ENCODE data around the gene ANGPTL2.
"Not testable (repeated sequence)": the region's sequence is repeated elsewhere in the genome, so short reads cannot be mapped to it uniquely, and the experiment has no call there.

Gene ANGPTL2

DNA sequence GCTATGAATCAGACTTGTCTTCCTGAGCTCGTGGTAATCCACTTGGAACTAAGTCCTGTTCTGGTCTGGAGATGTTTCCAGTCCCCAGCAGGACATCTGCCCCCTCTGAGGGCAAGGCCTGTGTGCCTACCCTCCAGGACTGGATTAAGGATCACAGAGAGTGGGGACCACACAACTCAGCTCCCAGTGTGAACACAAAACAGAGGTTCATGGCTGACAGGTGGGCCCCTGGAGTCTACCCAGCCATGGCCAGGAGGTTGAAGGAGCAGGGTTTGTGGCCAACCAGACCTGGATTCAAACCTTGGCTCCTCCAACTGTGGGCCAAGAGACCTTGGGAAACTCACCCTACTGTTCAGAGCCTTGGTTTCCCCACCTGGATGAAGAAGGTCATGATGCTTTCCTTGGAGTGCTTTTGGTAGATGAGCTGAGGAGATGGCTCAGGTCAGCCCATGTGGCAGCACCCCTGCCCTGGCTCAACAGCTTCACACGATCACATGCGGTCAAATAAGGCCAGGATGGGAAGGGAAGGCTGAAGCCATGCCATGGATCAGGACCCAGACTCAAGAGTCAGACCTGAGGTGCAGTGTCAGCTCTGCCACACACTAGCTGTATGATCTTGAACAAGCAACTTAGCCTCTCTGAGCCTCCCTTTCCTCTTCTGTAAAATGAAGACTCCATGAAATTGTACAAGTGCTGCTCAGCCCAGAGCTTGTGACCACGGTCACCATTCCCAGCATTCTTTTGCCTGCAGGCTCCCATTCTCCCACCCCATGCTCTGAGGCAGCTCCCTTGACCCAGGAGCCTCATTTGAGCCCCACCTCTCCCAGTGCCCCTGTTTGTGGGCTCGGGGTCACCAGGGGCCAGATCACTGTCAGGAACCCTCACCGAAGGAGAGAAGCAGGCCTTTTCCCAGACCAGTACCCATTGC lies 27.3 kb upstream of the ANGPTL2 start:
- no peak overlapping the region for H3K4me3 ChIP-seq (ENCODE audit: low read depth, low read length)
- no peak for DNase-seq (ENCODE audit: low read depth, low spot score)
- ChIA-PET CTCF (interaction anchor here (1.0 to 2.3 kb wide), 2 partner anchors 13 to 184 kb away, joined by 3 to 9 read pairs; no protein-coding TSS in a partner anchor), POLR2A (interaction anchor here (0.7 kb wide), 1 partner anchor 302 kb away, joined by 4 read pairs; the partner anchor contains the start of genes LRSAM1 and RPL12)
- TF ChIP-seq, protein P1, sequence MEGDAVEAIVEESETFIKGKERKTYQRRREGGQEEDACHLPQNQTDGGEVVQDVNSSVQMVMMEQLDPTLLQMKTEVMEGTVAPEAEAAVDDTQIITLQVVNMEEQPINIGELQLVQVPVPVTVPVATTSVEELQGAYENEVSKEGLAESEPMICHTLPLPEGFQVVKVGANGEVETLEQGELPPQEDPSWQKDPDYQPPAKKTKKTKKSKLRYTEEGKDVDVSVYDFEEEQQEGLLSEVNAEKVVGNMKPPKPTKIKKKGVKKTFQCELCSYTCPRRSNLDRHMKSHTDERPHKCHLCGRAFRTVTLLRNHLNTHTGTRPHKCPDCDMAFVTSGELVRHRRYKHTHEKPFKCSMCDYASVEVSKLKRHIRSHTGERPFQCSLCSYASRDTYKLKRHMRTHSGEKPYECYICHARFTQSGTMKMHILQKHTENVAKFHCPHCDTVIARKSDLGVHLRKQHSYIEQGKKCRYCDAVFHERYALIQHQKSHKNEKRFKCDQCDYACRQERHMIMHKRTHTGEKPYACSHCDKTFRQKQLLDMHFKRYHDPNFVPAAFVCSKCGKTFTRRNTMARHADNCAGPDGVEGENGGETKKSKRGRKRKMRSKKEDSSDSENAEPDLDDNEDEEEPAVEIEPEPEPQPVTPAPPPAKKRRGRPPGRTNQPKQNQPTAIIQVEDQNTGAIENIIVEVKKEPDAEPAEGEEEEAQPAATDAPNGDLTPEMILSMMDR (IDR thresholded peaks at IDR 0.05; ENCODE audit: insufficient read depth, low read length, missing control alignments), result no peak

DNA sequence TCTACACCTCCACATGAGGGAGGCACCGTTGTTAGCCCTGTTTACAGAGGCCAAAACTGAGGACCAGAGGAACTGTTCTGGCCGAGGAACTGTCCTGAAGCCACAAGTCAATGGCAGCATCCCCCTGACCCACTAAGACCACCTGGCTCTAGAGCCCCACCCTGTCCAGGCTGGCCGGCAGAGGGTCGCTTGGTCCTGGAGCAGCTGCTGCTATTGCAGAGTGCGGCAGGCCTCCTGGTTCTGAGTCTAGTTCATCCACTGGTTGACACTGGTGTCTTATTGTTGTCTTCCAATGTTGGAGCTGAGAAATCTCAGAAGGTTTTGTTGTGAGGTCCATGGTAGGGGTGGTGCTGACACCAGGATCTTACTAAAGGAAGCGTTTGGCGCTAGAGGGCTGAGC lies 26.6 kb upstream of the ANGPTL2 start:
- ChIA-PET POLR2A (no interaction called here), CTCF (interaction anchor here (1.0 to 2.3 kb wide), 2 partner anchors 14 to 184 kb away, joined by 3 to 9 read pairs; no protein-coding TSS in a partner anchor)
- H3K4me3 ChIP-seq (ENCODE audit: low read depth, low read length), result no peak overlapping the region
- DNase-seq (ENCODE audit: low read depth, low spot score), result no peak
- TF ChIP-seq, protein P1 (IDR thresholded peaks at IDR 0.05; ENCODE audit: insufficient read depth, low read length, missing control alignments), result no peak

DNA sequence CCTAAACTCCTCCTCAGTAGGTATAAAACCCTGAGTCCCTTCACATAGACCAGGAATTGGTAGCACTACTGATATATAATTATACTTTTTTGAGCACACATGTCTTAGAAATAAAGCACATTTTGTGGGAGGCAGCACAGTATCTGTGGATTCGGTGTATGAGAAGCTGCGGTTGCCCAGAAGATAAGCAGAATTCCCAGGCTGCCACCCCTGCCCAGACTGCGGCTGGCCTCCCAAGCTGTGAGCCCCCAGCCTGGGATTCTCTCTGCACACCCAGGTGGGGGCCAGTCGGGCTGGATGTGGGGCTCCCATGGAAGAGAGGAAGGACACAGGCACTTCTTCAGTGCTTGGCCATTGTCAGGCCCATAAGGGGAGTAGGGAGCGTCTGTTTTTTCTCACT lies 25.6 kb upstream of the ANGPTL2 start:
- ChIA-PET POLR2A (no interaction called here), CTCF (interaction anchor here (2.3 kb wide), 2 partner anchors 10 to 15 kb away, joined by 5 to 9 read pairs; no protein-coding TSS in a partner anchor)
- no peak for DNase-seq (ENCODE audit: low read depth, low spot score)
- no peak overlapping the region for H3K4me3 ChIP-seq (ENCODE audit: low read depth, low read length)
- TF ChIP-seq, protein P1 (IDR thresholded peaks at IDR 0.05; ENCODE audit: insufficient read depth, low read length, missing control alignments), result no peak

DNA sequence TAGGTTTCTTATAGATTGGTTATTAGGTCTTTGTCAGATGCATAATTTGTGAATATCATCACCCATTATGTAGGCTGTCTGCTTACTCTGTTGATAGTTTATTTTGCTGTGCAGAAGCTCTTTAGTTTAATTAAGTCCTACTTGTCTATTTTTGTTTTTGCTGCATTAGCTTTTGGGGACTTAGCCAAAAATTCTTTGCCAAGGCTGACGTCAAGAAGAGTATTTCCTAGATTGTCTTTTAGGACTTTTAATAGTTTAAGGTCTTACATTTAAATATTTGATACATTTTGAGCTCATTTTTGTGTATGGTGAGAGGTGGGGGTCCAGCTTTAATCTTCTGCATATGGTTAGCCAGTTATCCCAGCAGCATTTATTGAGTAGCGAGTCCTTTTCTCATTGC lies 24.8 kb upstream of the ANGPTL2 start:
- TF ChIP-seq, protein P1 (IDR thresholded peaks at IDR 0.05; ENCODE audit: insufficient read depth, low read length, missing control alignments), result no peak
- CTCF ChIA-PET, result interaction anchor here (1.9 to 2.3 kb wide), 2 partner anchors 9 to 182 kb away, joined by 5 read pairs; no protein-coding TSS in a partner anchor
- no peak overlapping the region for H3K4me3 ChIP-seq (ENCODE audit: low read depth, low read length)
- POLR2A ChIA-PET, result no interaction called here
- DNase-seq (ENCODE audit: low read depth, low spot score), result no peak

DNA sequence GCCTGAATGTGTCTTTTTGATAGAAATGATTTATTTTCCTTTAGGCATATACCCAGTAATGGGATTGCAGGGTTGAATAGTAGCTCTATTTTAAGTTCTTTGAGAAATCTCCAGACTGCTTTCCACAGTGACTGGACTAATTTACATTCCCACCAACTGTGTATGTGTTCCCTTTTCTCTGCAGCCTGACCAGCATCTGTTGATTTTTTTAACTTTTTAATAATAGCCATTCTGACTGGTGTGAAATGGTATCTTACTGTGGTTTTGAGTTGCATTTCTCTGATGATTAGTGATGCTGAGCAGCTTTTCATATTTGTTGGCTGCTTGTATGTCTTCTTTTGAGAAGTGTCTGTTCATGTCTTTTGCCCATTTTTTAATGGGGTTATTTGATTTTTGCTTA lies 24.4 kb upstream of the ANGPTL2 start:
- H3K4me3 ChIP-seq (ENCODE audit: low read depth, low read length); DNase-seq (ENCODE audit: low read depth, low spot score); POLR2A ChIA-PET: not testable (repeated sequence)
- CTCF ChIA-PET, result interaction anchor here (1.9 to 4.0 kb wide), 3 partner anchors 9 to 182 kb away, joined by 5 to 12 read pairs (median 5); no protein-coding TSS in a partner anchor

DNA sequence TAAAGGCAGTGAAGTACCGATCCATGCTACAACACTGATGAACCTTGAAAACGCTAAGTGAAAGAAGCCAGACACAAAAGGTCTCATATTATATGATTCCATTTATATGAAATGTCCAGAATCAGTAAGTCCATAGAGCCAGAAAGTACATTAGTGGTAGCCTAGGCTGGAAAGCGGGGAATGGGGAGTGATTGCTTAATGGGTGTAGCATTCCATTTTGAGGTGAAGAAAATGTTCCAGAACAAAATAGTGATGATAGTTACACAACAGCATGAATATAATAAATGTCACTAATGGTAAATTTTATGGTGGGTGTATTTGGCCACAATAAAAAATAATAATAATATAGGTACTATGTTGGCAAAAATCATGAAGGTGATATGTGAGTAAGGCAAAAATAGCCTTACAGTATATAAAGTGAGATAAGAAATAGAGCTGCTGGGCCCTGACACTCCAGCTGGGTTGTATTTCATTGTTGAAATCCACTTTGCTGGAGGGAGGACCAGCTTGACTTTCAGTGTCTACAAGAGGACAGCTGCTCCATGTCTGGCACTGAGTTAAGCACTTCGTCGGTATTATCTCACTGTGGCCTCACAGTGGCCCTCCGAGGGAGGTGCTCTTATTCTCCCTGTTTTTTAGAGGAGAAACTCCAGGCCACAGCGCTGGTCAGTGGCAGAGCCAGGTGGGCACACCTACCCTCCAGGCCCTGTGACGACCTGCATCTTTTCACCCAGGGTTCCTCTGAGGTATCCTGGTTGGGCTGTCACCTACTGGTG lies 22.4 kb upstream of the ANGPTL2 start:
- H3K4me3 ChIP-seq (ENCODE audit: low read depth, low read length), result no peak overlapping the region
- DNase-seq (ENCODE audit: low read depth, low spot score), result no peak
- ChIA-PET CTCF (interaction anchor here (1.1 to 4.0 kb wide), 3 partner anchors 8 to 14 kb away, joined by 3 to 12 read pairs (median 3); no protein-coding TSS in a partner anchor), POLR2A (no interaction called here)
- TF ChIP-seq, protein P1 (IDR thresholded peaks at IDR 0.05; ENCODE audit: insufficient read depth, low read length, missing control alignments), result no peak

Data from AG04449 (cell line).